Neural cell (in vitro differentiated cells): ENCODE results near the gene TOR1A. TPM values are rescaled to one million over a fixed set of nuclear protein-coding genes. Genes with fewer than 3 reads are reported as not detected.
A peak's percentile ranks its signal among the peaks of the same experiment; 100 is the strongest.

Source experiments
- H2AFZ ChIP-seq: fragments of 200-600, 300-800 bp; sonication (generic), shearing (Covaris generic); 2 replicates; pipeline ENCODE4 v1.6.0; 2014; ENCODE audit warnings: low read depth, mild to moderate bottlenecking, antibody characterized with exemption, low read length, moderate library complexity
- H3F3A ChIP-seq: fragments of 200-600 bp; shearing (Covaris generic); 2 replicates; pipeline ENCODE4 v1.6.1; 2016; ENCODE audit warnings: mild to moderate bottlenecking, moderate library complexity, mixed read lengths, antibody characterized with exemption, low read length; ENCODE audit not compliant: insufficient read depth, poor library complexity, severe bottlenecking
- H3K27ac ChIP-seq: fragments of 200-600, 300-800 bp; sonication (generic), shearing (Covaris generic); 2 replicates; pipeline ENCODE4 v1.5.1; 2014; ENCODE audit warnings: mild to moderate bottlenecking, low read length, moderate library complexity
- H3K27me3 ChIP-seq: fragments of 300-800, 200-600 bp; sonication (generic), shearing (Covaris generic); 2 replicates; pipeline ENCODE4 v1.6.0; 2014; ENCODE audit warnings: mild to moderate bottlenecking, low read depth, low read length, moderate library complexity; ENCODE audit not compliant: insufficient read depth
- H3K36me3 ChIP-seq: fragments of 300-800, 200-600 bp; sonication (generic), shearing (Covaris generic); 2 replicates; pipeline ENCODE4 v1.5.1; 2014; ENCODE audit warnings: mild to moderate bottlenecking, antibody characterized with exemption, low read length, moderate library complexity; ENCODE audit not compliant: insufficient read depth
- H3K4me2 ChIP-seq: fragments of 300-800, 200-600 bp; sonication (generic), shearing (Covaris generic); 2 replicates; pipeline ENCODE4 v1.6.0; 2014; ENCODE audit warnings: mild to moderate bottlenecking, low read length
- H3K4me3 ChIP-seq: fragments of 300-800, 200-600 bp; sonication (generic), shearing (Covaris generic); 2 replicates; pipeline ENCODE4 v1.5.1; 2014; ENCODE audit warnings: mild to moderate bottlenecking, low read length, moderate library complexity
- H3K79me2 ChIP-seq: fragments of 200-600 bp; shearing (Covaris generic); replicated peaks from 2 replicates; pipeline ENCODE4 v1.6.0; 2014; ENCODE audit warnings: mild to moderate bottlenecking, low read length, moderate library complexity; ENCODE audit not compliant: insufficient read depth
- H3K9ac ChIP-seq: fragments of 300-800, 200-600 bp; sonication (generic), shearing (Covaris generic); 2 replicates; pipeline ENCODE4 v1.6.1; 2016; ENCODE audit warnings: mild to moderate bottlenecking, low read length, mixed read lengths
- H3K9me2 ChIP-seq: fragments of 200-600 bp; shearing (Covaris generic); 2 replicates; pipeline ENCODE4 v1.6.1; 2016; ENCODE audit warnings: mild to moderate bottlenecking, low read length, mixed read lengths; ENCODE audit not compliant: insufficient read depth
- H3K9me3 ChIP-seq: fragments of 200-600, 300-800 bp; sonication (generic), shearing (Covaris generic); 2 replicates; pipeline ENCODE4 v1.6.1; 2016; ENCODE audit warnings: mild to moderate bottlenecking, mixed run types, low read length, moderate library complexity, mixed read lengths
- H4K20me1 ChIP-seq: fragments of 200-600 bp; shearing (Covaris generic); 2 replicates; pipeline ENCODE4 v1.6.1; 2016; ENCODE audit warnings: mild to moderate bottlenecking, mixed run types; ENCODE audit not compliant: insufficient read depth
- CTCF ChIP-seq: fragments of 450-650 bp; IDR thresholded peaks from 2 replicates; pipeline ENCODE4 v1.5.1; 2014; ENCODE audit warnings: antibody characterized with exemption, mild to moderate bottlenecking, moderate library complexity; ENCODE audit not compliant: poor library complexity, severe bottlenecking
- EP300 ChIP-seq: fragments of 450-650 bp; conservative IDR thresholded peaks from 2 replicates; pipeline ENCODE4 v1.6.1; 2014; ENCODE audit warnings: antibody characterized with exemption, mild to moderate bottlenecking, moderate library complexity; ENCODE audit not compliant: poor library complexity, severe bottlenecking
- EZH2 ChIP-seq: fragments of 200-600, 300-800 bp; shearing (Covaris generic), sonication (generic); IDR thresholded peaks from 2 replicates; pipeline ENCODE4 v1.6.1; 2014; ENCODE audit warnings: antibody characterized with exemption, low read length, borderline replicate concordance, mild to moderate bottlenecking; ENCODE audit not compliant: insufficient read depth, poor library complexity, severe bottlenecking
- MXI1 ChIP-seq: fragments of 450-650 bp; conservative IDR thresholded peaks from 2 replicates; pipeline ENCODE4 v1.6.1; 2014; ENCODE audit warnings: antibody characterized with exemption, mild to moderate bottlenecking; ENCODE audit not compliant: poor library complexity, severe bottlenecking
- POLR2AphosphoS5 ChIP-seq: IDR thresholded peaks from 2 replicates; pipeline ENCODE4 v1.6.1; 2012
- RAD21 ChIP-seq: fragments of 450-650 bp; conservative IDR thresholded peaks from 2 replicates; pipeline ENCODE4 v1.6.1; 2014; ENCODE audit warnings: antibody characterized with exemption, mild to moderate bottlenecking, moderate library complexity
- REST ChIP-seq: IDR thresholded peaks from 2 replicates; pipeline ENCODE4 v1.6.1; 2012; ENCODE audit warnings: borderline replicate concordance
- SMC3 ChIP-seq: fragments of 450-650 bp; conservative IDR thresholded peaks from 2 replicates; pipeline ENCODE4 v1.6.1; 2014; ENCODE audit warnings: antibody characterized with exemption, mild to moderate bottlenecking, moderate library complexity; ENCODE audit not compliant: poor library complexity
- TAF1 ChIP-seq: IDR thresholded peaks from 2 replicates; pipeline ENCODE4 v1.6.1; 2012; ENCODE audit warnings: low read depth
- polyA plus RNA-seq: library from polyadenylated mRNA; depleted of rRNA; stranded (reverse); fragments of >200 nt; gene quantifications from 2 replicates; pipeline ENCODE4 v1.2.3, GENCODE V29; 2014

TOR1A gene
- polyA plus RNA-seq, 1 donor from 2014 or later: 56.3 TPM

GRCh38 chr9:129835860-129836223 is 11.9 kb upstream of the TOR1A start:
- Histone ChIP-seq H3K27ac (peak overlapping the region; percentile 69), H3K27me3 (no peaks in the 10 kb centered on the region), H3K79me2 (peaks cover 34% of the 10 kb centered on the region), H3K4me3 (peak overlapping the region; percentile 81), H3K9ac (peak overlapping the region; percentile 90), H2AFZ (peak overlapping the region; percentile 41), H3K4me2 (peak overlapping the region; percentile 74), H3K36me3 (no peaks in the 10 kb centered on the region), H4K20me1 (no peaks in the 10 kb centered on the region), H3F3A (no peaks in the 10 kb centered on the region), H3K9me3 (no peaks in the 10 kb centered on the region), H3K9me2 (no peaks in the 10 kb centered on the region)
- TF ChIP-seq REST: no peak
- no peak for TF ChIP-seq TAF1
- no peak for TF ChIP-seq MXI1
- TF ChIP-seq EZH2: no peak
- no peak for TF ChIP-seq CTCF
- TF ChIP-seq EP300: no peak
- no peak for TF ChIP-seq RAD21
- TF ChIP-seq SMC3: no peak
- no peak for TF ChIP-seq POLR2AphosphoS5

GRCh38 chr9:129835128-129835859 is 11.4 kb upstream of the TOR1A start, which contains the start of the genes C9orf78 and USP20:
C9orf78 (minus strand) TSS chr9:129835275; CDS start chr9:129835221, 54 bp downstream.
USP20 (plus strand) TSS chr9:129835458; CDS start chr9:129852556, 17,098 bp downstream.
- H3K27ac ChIP-seq: peak within 1 kb of the TSS; percentile 69
- H3K9me3 ChIP-seq: no peaks in the 10 kb centered on the region

More at GRCh38 chr9:129835128-129835859, 11.4 kb upstream of the TOR1A start, which contains the start of the genes C9orf78 and USP20:
- no peaks in the 10 kb centered on the region for H4K20me1 ChIP-seq
- peak within 1 kb of the TSS; percentile 81 for H3K4me3 ChIP-seq
- TF ChIP-seq EP300: no peak
- peak; percentile 67 for TF ChIP-seq TAF1
- TF ChIP-seq SMC3: no peak
- peak; percentile 92 for TF ChIP-seq POLR2AphosphoS5
- TF ChIP-seq MXI1: peak; percentile 97
- TF ChIP-seq REST: peak; percentile 70
- no peaks in the 10 kb centered on the region for H3K27me3 ChIP-seq
- peak within 1 kb of the TSS; percentile 81 for H2AFZ ChIP-seq
- H3K36me3 ChIP-seq: no peaks in the 10 kb centered on the region
- H3K79me2 ChIP-seq: peaks cover 34% of the 10 kb centered on the region
- peak within 1 kb of the TSS; percentile 90 for H3K9ac ChIP-seq
- H3F3A ChIP-seq: no peaks in the 10 kb centered on the region
- peak within 1 kb of the TSS; percentile 81 for H3K4me2 ChIP-seq
- no peaks in the 10 kb centered on the region for H3K9me2 ChIP-seq
